Lower leg skin (tissue), 4 donors: ENCODE results near the gene FBRSL1. TPM values are rescaled to one million over a fixed set of nuclear protein-coding genes. Genes with fewer than 3 reads are reported as not detected.
"Not testable (repeated sequence)": the region's sequence is repeated elsewhere in the genome, so short reads cannot be mapped to it uniquely, and the experiment has no call there.

Source experiments
- DNase-seq, 2 donors: peaks; one replicate each; pipeline ENCODE4 v3.0.0-alpha.2; 2019; ENCODE audit warnings: low spot score in 2 of 2
- H3K4me3 ChIP-seq: fragments of 200-600 bp; sonication (generic); 2 replicates; pipeline ENCODE4 v1.5.1; 2017; ENCODE audit warnings: mild to moderate bottlenecking, low read depth; ENCODE audit not compliant: poor library complexity, severe bottlenecking
- CTCF ChIP-seq, 3 donors: fragments of 450-650 bp; IDR thresholded peaks; one replicate each; pipeline ENCODE4 v1.5.1; 2016; ENCODE audit warnings: antibody characterized with exemption in 3 of 3, mild to moderate bottlenecking in 3 of 3, moderate library complexity in 2 of 3
- POLR2A ChIP-seq, 2 donors: fragments of 450-650 bp; IDR thresholded peaks; one replicate each; pipeline ENCODE4 v1.6.1; 2016 to 2017; ENCODE audit warnings: antibody characterized with exemption in 2 of 2, mild to moderate bottlenecking in 1 of 2, moderate library complexity in 1 of 2
- WGBS, 2 donors: methylation state at CpG; one replicate each; pipeline ENCODE4 v1.1.5; 2018; 5-methylcytosine and 5-hydroxymethylcytosine counted together
- intact Hi-C: fragments of 100-400 bp; cut with DNase I; formaldehyde crosslinking; loops from one replicate; pipeline ENCODE4 v1.15.0; 2023; ENCODE audit warnings: low total_unique reads
- total RNA-seq, 4 donors: library from RNA; depleted of rRNA; stranded (reverse); fragments of >200 nt; gene quantifications; one replicate each; pipeline ENCODE4 v1.1.0, GENCODE V29; 2016

FBRSL1 gene
- total RNA-seq, 4 donors from 2014 or later: 15.5 to 250 (median 19.6) TPM

- WGBS, 2 donors: 88 to 89% methylated on average over 9 to 10 of the region's 10 CpGs
- intact Hi-C loops: loop anchor here (5.0 kb wide), 2 partner anchors 268 to 1023 kb away; no protein-coding TSS in a partner anchor
- no peak for TF ChIP-seq CTCF (IDR thresholded peaks at IDR 0.05)
- no peak for TF ChIP-seq POLR2A (IDR thresholded peaks at IDR 0.05)
- H3K4me3 ChIP-seq: no peak overlapping the region
- no peak for DNase-seq
These were observed 40.0 kb downstream of the FBRSL1 start for GRCh38 chr12:132529906-132530305.

- H3K4me3 ChIP-seq: no peak overlapping the region
- TF ChIP-seq CTCF (IDR thresholded peaks at IDR 0.05) (no peak), POLR2A (IDR thresholded peaks at IDR 0.05) (no peak)
- WGBS, 2 donors: 61 to 88% methylated on average over 3 to 6 of the region's 6 CpGs
- intact Hi-C loops: loop anchor here (5.0 kb wide), 1 partner anchor 268 kb away; no protein-coding TSS in a partner anchor
- DNase-seq: no peak
These were observed 40.5 kb downstream of the FBRSL1 start for GRCh38 chr12:132530447-132530846.

GRCh38 chr12:132530851-132531250, 40.9 kb downstream of the FBRSL1 start:
- intact Hi-C loops: loop anchor here (5.0 kb wide), 1 partner anchor 269 kb away; no protein-coding TSS in a partner anchor
- DNase-seq: no peak
- WGBS, 2 donors: 100% methylated on average over 2 to 7 of the region's 7 CpGs
- TF ChIP-seq CTCF (IDR thresholded peaks at IDR 0.05): no peak
- TF ChIP-seq POLR2A (IDR thresholded peaks at IDR 0.05): no peak
- H3K4me3 ChIP-seq: no peak overlapping the region

- not testable (repeated sequence) for DNase-seq, H3K4me3 ChIP-seq
- intact Hi-C loops: loop anchor here (5.0 kb wide), 1 partner anchor 271 kb away; no protein-coding TSS in a partner anchor
- WGBS, 2 donors: 91 to 94% methylated on average over 14 to 19 of the region's 20 CpGs
These were observed 43.0 kb downstream of the FBRSL1 start for GRCh38 chr12:132532711-132533583.

- TF ChIP-seq CTCF (IDR thresholded peaks at IDR 0.05): no peak
- no peak for TF ChIP-seq POLR2A (IDR thresholded peaks at IDR 0.05)
- DNase-seq: no peak
- intact Hi-C loops: loop anchor here (5.0 kb wide), 1 partner anchor 271 kb away; no protein-coding TSS in a partner anchor
- 92 to 99% methylated on average over 6 of the region's 6 CpGs for WGBS, 2 donors
- no peak overlapping the region for H3K4me3 ChIP-seq
These were observed 43.6 kb downstream of the FBRSL1 start for GRCh38 chr12:132533584-132533958.

GRCh38 chr12:132534076-132534475, 44.1 kb downstream of the FBRSL1 start:
- no peak for DNase-seq
- no peak for TF ChIP-seq POLR2A (IDR thresholded peaks at IDR 0.05)
- H3K4me3 ChIP-seq: no peak overlapping the region
- intact Hi-C loops: loop anchor here (5.0 kb wide), 1 partner anchor 272 kb away; no protein-coding TSS in a partner anchor
- WGBS, 2 donors: 84 to 97% methylated on average over 9 to 13 of the region's 13 CpGs
